Prostate gland (tissue), 2 donors: ENCODE measurements around the gene MYRF.

Source experiments
- CTCF ChIP-seq, 4 experiments: fragments of 200-600 bp in 2 of 4; fragments of 450-650 bp in 2 of 4; sonication (generic) in 2 of 4; IDR thresholded peaks; 1 replicate in 3 of 4; 2 replicates in 1 of 4; pipeline ENCODE4 v1.5.1; 2016 to 2019; ENCODE audit warnings: antibody characterized with exemption in 4 of 4, mild to moderate bottlenecking in 2 of 4, moderate library complexity in 2 of 4
- POLR2AphosphoS5 ChIP-seq: sonication (generic); formaldehyde crosslinking; IDR thresholded peaks from one replicate; pipeline ENCODE4 v1.6.1; 2017; ENCODE audit warnings: antibody characterized with exemption

GRCh38 chr11:61817471-61818202 lies 65.2 kb downstream of the MYRF start:
- TF ChIP-seq POLR2AphosphoS5 (no peak), CTCF (IDR thresholded peaks at IDR 0.05) (no peak)
